OCI-LY7 (cell line): ENCODE measurements around the gene UNC79. TPM values are rescaled to one million over a fixed set of nuclear protein-coding genes. Genes with fewer than 3 reads are reported as not detected.

Source experiments
- BruUV-seq: library from RNA; stranded (reverse); fragments of 400-500 nt; replicated peaks from 2 replicates; lab custom pipeline; 2021; lab: Mats Ljungman, UMichigan
- CTCF ChIA-PET: fragments of 300-600 bp; sonication (Branson Sonifier 250); formaldehyde crosslinking; loops from one replicate; lab custom pipeline; 2022; ENCODE audit warnings: antibody characterized with exemption; ENCODE audit not compliant: unreplicated experiment; lab: Charles Lee
- POLR2A ChIA-PET: fragments of 300-600 bp; sonication (Branson Sonifier 250); formaldehyde crosslinking; loops from one replicate; lab custom pipeline; 2022; ENCODE audit warnings: antibody characterized with exemption; lab: Charles Lee
- DNase-seq: peaks from one replicate; pipeline ENCODE4 v3.0.0-alpha.2; 2015; ENCODE audit warnings: low spot score
- H2AFZ ChIP-seq: fragments of 200-600 bp; sonication (generic), shearing (Covaris generic); 2 replicates; pipeline ENCODE4 v1.6.1; 2014; ENCODE audit warnings: mild to moderate bottlenecking, antibody characterized with exemption, low read length, moderate library complexity
- H3K27ac ChIP-seq: fragments of 200-600 bp; sonication (generic); 2 replicates; pipeline ENCODE4 v1.5.1; 2014; ENCODE audit warnings: mixed run types, low read depth, mild to moderate bottlenecking, moderate library complexity, low read length, inconsistent platforms; ENCODE audit not compliant: poor library complexity, severe bottlenecking
- H3K36me3 ChIP-seq: fragments of 200-600 bp; sonication (generic); 2 replicates; pipeline ENCODE4 v1.6.1; 2014; ENCODE audit warnings: mild to moderate bottlenecking, antibody characterized with exemption, low read length, moderate library complexity, mixed read lengths; ENCODE audit not compliant: insufficient read depth
- H3K4me1 ChIP-seq: fragments of 200-600 bp; sonication (generic); 2 replicates; pipeline ENCODE4 v1.5.1; 2014; ENCODE audit warnings: mild to moderate bottlenecking, low read length; ENCODE audit not compliant: insufficient read depth, poor library complexity, severe bottlenecking
- H3K4me2 ChIP-seq: fragments of 200-600 bp; sonication (generic); 2 replicates; pipeline ENCODE4 v1.6.1; 2014; ENCODE audit warnings: mild to moderate bottlenecking, low read length
- H3K4me3 ChIP-seq: fragments of 200-600 bp; sonication (generic); 2 replicates; pipeline ENCODE4 v1.5.1; 2014; ENCODE audit warnings: mild to moderate bottlenecking, low read depth, low read length; ENCODE audit not compliant: poor library complexity, severe bottlenecking
- H3K79me2 ChIP-seq: fragments of 200-600 bp; sonication (generic); 2 replicates; pipeline ENCODE4 v1.6.1; 2016; ENCODE audit warnings: low read depth, mild to moderate bottlenecking, low read length, moderate library complexity, mixed read lengths; ENCODE audit not compliant: insufficient read depth
- H3K9me2 ChIP-seq: fragments of 200-600 bp; sonication (generic); 2 replicates; pipeline ENCODE4 v1.6.1; 2016; ENCODE audit warnings: mild to moderate bottlenecking, low read length, mixed read lengths; ENCODE audit not compliant: insufficient read depth
- H3K9me3 ChIP-seq: fragments of 200-600 bp; sonication (generic); 2 replicates; pipeline ENCODE4 v1.6.1; 2014; ENCODE audit warnings: mild to moderate bottlenecking, mixed run types, low read length, mixed read lengths
- H4K20me1 ChIP-seq: fragments of 200-600 bp; sonication (generic); 2 replicates; pipeline ENCODE4 v1.6.1; 2014; ENCODE audit warnings: mild to moderate bottlenecking, antibody characterized with exemption, low read length, moderate library complexity, mixed read lengths; ENCODE audit not compliant: insufficient read depth
- EZH2phosphoT487 ChIP-seq: fragments of 200-600 bp; sonication (generic); IDR thresholded peaks from 2 replicates; pipeline ENCODE4 v1.6.1; 2018; ENCODE audit warnings: low read depth, borderline replicate concordance, mild to moderate bottlenecking, mixed run types, antibody characterized with exemption, low read length, moderate library complexity, mixed read lengths
- intact Hi-C: fragments of 100-400 bp; cut with micrococcal nuclease; formaldehyde crosslinking; loops from one replicate; pipeline ENCODE4 v1.10.0; 2022; ENCODE audit not compliant: unreplicated experiment
- total RNA-seq, 2 experiments: library from RNA; depleted of rRNA in 1 of 2; stranded (reverse); fragments of >200 nt in 1 of 2; shearing (Covaris generic) in 1 of 2; gene quantifications; 2 replicates each; pipeline ENCODE4 v1.2.3, GENCODE V29; 2014 to 2022
- TF ChIP-seq, protein P1 (sequence below): fragments of 200-600 bp; sonication (generic); conservative IDR thresholded peaks from 2 replicates; pipeline ENCODE4 v1.5.1; 2014; ENCODE audit warnings: mild to moderate bottlenecking, antibody characterized with exemption, low read length, moderate library complexity, mixed read lengths

Gene UNC79
- total RNA-seq, 2 experiments from 2014 or later: 0.17 to 0.19 TPM

DNA sequence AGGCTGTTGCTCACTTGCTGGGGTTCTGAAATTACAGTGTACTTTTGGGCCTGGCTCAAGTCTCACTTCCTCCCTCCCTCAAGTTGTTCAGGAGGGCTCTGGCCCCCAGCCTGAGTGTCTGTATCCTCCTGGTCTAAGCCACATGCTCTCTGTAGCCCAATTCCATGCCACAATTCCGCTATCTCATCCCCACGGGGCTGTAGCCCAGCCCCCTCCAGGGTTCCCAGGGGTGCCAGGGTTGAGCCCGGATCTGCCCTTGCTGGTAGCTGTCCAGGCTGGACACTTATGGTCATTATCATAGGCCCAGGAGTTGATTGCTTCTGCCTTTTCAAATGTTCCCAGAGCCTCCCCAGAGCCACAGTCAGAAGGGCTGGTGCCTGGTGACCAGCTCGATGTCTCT is 292.3 kb downstream of the UNC79 start:
- H3K36me3 ChIP-seq: no peaks in the 10 kb centered on the region
- no peaks in the 10 kb centered on the region for H3K79me2 ChIP-seq
- intact Hi-C loops: no loop called here
- H3K4me2 ChIP-seq: no peak overlapping the region
- H3K27ac ChIP-seq: no peak overlapping the region
- no TSS peak for BruUV-seq
- TF ChIP-seq, protein P1, sequence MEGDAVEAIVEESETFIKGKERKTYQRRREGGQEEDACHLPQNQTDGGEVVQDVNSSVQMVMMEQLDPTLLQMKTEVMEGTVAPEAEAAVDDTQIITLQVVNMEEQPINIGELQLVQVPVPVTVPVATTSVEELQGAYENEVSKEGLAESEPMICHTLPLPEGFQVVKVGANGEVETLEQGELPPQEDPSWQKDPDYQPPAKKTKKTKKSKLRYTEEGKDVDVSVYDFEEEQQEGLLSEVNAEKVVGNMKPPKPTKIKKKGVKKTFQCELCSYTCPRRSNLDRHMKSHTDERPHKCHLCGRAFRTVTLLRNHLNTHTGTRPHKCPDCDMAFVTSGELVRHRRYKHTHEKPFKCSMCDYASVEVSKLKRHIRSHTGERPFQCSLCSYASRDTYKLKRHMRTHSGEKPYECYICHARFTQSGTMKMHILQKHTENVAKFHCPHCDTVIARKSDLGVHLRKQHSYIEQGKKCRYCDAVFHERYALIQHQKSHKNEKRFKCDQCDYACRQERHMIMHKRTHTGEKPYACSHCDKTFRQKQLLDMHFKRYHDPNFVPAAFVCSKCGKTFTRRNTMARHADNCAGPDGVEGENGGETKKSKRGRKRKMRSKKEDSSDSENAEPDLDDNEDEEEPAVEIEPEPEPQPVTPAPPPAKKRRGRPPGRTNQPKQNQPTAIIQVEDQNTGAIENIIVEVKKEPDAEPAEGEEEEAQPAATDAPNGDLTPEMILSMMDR: no peak
- TF ChIP-seq EZH2phosphoT487: no peak
- H4K20me1 ChIP-seq: no peaks in the 10 kb centered on the region
- POLR2A ChIA-PET: interaction anchor here (1.6 kb wide), 1 partner anchor 11 kb away, joined by 4 read pairs; no protein-coding TSS in a partner anchor
- no peaks in the 10 kb centered on the region for H3K4me1 ChIP-seq
- no peak overlapping the region for H2AFZ ChIP-seq
- CTCF ChIA-PET: no interaction called here
- DNase-seq: no peak
- H3K4me3 ChIP-seq: no peak overlapping the region
- H3K9me2 ChIP-seq: no peaks in the 10 kb centered on the region
- no peaks in the 10 kb centered on the region for H3K9me3 ChIP-seq

DNA sequence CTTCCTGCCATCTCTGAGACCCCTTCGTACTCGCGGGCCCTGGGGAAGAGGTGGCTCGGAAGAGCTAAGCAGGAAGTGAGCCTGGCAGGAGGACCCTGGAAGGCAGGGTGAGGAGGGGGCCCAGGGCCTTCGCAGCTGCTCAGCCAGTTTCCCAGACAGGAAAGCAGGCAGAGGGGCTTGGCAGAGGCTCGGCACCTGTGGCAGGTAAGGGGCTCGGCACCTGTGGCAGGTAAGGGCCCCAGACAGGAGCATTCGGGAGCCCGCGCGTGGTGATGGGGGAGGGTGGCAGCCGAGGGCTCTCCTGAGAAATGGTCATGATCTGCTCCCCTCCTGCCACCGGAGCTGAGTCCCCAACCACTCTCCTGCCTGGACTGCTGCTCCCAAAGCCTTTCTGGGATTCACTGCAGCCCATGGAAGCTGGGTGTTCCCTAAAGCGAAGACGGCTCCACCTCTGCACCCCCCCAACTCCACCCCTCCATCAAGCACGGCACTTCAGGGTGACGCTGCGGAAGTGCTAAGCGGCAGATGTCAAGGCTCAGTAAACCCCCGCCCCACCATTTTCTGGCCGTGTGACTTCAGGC is 294.4 kb downstream of the UNC79 start:
- DNase-seq: no peak
- Histone ChIP-seq H3K4me2 (no peak overlapping the region), H3K9me3 (no peaks in the 10 kb centered on the region), H3K4me3 (no peak overlapping the region), H4K20me1 (no peaks in the 10 kb centered on the region), H3K9me2 (no peaks in the 10 kb centered on the region), H2AFZ (no peak overlapping the region), H3K4me1 (no peaks in the 10 kb centered on the region), H3K79me2 (no peaks in the 10 kb centered on the region), H3K27ac (no peak overlapping the region), H3K36me3 (no peaks in the 10 kb centered on the region)
- no peak for TF ChIP-seq EZH2phosphoT487
- TF ChIP-seq, protein P1: no peak
- intact Hi-C loops: no loop called here
- ChIA-PET CTCF (no interaction called here), POLR2A (no interaction called here)
- BruUV-seq: no TSS peak

DNA sequence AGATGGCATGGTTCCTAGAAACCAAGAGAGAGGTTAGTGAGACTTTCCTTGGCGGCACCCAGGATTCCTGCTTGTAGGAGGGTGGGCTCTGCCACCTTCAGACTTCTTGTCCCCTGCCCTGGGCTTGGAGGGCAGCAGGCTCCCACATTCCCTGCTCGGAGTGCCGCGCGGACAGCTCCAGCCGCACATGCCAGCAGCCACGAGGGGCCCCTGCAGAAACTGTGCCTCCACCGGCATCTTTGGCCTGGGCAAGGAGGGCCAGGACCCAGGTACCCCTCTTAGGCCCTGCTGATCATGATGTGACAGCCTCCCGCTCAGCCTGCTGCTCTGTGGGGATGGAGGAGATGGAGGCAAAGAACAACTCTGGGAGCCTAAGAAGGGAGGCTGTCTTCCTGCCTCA is 295.3 kb downstream of the UNC79 start:
- no peaks in the 10 kb centered on the region for H3K79me2 ChIP-seq
- H3K9me3 ChIP-seq: no peaks in the 10 kb centered on the region
- ChIA-PET CTCF (no interaction called here), POLR2A (no interaction called here)
- no peak overlapping the region for H3K4me2 ChIP-seq
- H3K36me3 ChIP-seq: no peaks in the 10 kb centered on the region
- H3K4me3 ChIP-seq: no peak overlapping the region
- no peaks in the 10 kb centered on the region for H4K20me1 ChIP-seq
- H3K27ac ChIP-seq: no peak overlapping the region
- intact Hi-C loops: no loop called here
- TF ChIP-seq, protein P1: no peak
- no peak for TF ChIP-seq EZH2phosphoT487
- no peaks in the 10 kb centered on the region for H3K9me2 ChIP-seq
- H3K4me1 ChIP-seq: no peaks in the 10 kb centered on the region
- BruUV-seq: no TSS peak
- H2AFZ ChIP-seq: no peak overlapping the region
- no peak for DNase-seq
